Liver (tissue), 9 donors: ENCODE measurements around the gene THRA. TPM values are rescaled to one million over a fixed set of nuclear protein-coding genes. Genes with fewer than 3 reads are reported as not detected.

Experiments used
- DNase-seq: peaks from one replicate; pipeline ENCODE4 v3.0.0-alpha.2; 2017; ENCODE audit warnings: low spot score
- H3K27ac ChIP-seq, 2 donors: one replicate each; pipeline ENCODE4 v1.7.0; 2013; ENCODE audit warnings: inconsistent platforms in 2 of 2, low read length in 2 of 2, control low read depth in 1 of 2, low read depth in 1 of 2, mild to moderate bottlenecking in 1 of 2
- H3K27me3 ChIP-seq, 4 donors: one replicate each; pipeline versions ENCODE4 v1.6.1 to v1.7.0; 2013; ENCODE audit warnings: low read length in 3 of 4, inconsistent platforms in 1 of 4, mild to moderate bottlenecking in 1 of 4, moderate library complexity in 1 of 4; ENCODE audit not compliant: control insufficient read depth in 4 of 4, insufficient read depth in 4 of 4
- H3K36me3 ChIP-seq, 4 donors: one replicate each; pipeline versions ENCODE4 v1.6.1 to v1.7.0; 2013; ENCODE audit warnings: low read length in 3 of 4, mild to moderate bottlenecking in 3 of 4, low read depth in 1 of 4, moderate library complexity in 1 of 4; ENCODE audit not compliant: control insufficient read depth in 4 of 4, insufficient read depth in 3 of 4
- H3K4me1 ChIP-seq, 4 donors: one replicate each; pipeline versions ENCODE4 v1.6.1 to v1.7.0; 2013; ENCODE audit warnings: low read length in 3 of 4, mild to moderate bottlenecking in 3 of 4, moderate library complexity in 1 of 4; ENCODE audit not compliant: control insufficient read depth in 4 of 4, insufficient read depth in 4 of 4
- H3K4me3 ChIP-seq, 3 donors: one replicate each; pipeline versions ENCODE4 v1.6.1 to v1.7.0; 2013; ENCODE audit warnings: low read length in 3 of 3, control low read depth in 1 of 3, low read depth in 1 of 3, mild to moderate bottlenecking in 1 of 3
- H3K9ac ChIP-seq, 2 donors: one replicate each; pipeline ENCODE4 v1.7.0; 2013; ENCODE audit warnings: low read length in 2 of 2, mild to moderate bottlenecking in 2 of 2, moderate library complexity in 2 of 2, control low read depth in 1 of 2, low read depth in 1 of 2
- H3K9me3 ChIP-seq, 4 donors: one replicate each; pipeline versions ENCODE4 v1.6.1 to v1.7.0; 2013; ENCODE audit warnings: low read length in 3 of 4; ENCODE audit not compliant: control insufficient read depth in 4 of 4
- FOXA1 ChIP-seq: IDR thresholded peaks from 2 replicates; pipeline ENCODE4 v1.6.1; 2016; ENCODE audit warnings: antibody characterized with exemption
- FOXA2 ChIP-seq: IDR thresholded peaks from 2 replicates; pipeline ENCODE4 v1.6.1; 2016; ENCODE audit warnings: antibody characterized with exemption
- GABPA ChIP-seq, 2 donors: IDR thresholded peaks in 1 of 2; conservative IDR thresholded peaks in 1 of 2; 2 replicates each; pipeline ENCODE4 v1.6.1; 2016; ENCODE audit warnings: antibody characterized with exemption in 2 of 2, mild to moderate bottlenecking in 1 of 2, moderate library complexity in 1 of 2
- HNF4A ChIP-seq, 2 donors: conservative IDR thresholded peaks; 2 replicates each; pipeline ENCODE4 v1.6.1; 2016; ENCODE audit warnings: antibody characterized with exemption in 2 of 2, mild to moderate bottlenecking in 2 of 2
- HNF4G ChIP-seq: IDR thresholded peaks from 2 replicates; pipeline ENCODE4 v1.6.1; 2016; ENCODE audit warnings: antibody characterized with exemption
- JUND ChIP-seq, 2 donors: IDR thresholded peaks; 2 replicates each; pipeline ENCODE4 v1.6.1; 2016; ENCODE audit warnings: antibody characterized with exemption in 2 of 2
- NR2F2 ChIP-seq: IDR thresholded peaks from 2 replicates; pipeline ENCODE4 v1.6.1; 2016; ENCODE audit warnings: antibody characterized with exemption
- RAD21 ChIP-seq, 2 donors: IDR thresholded peaks; 2 replicates each; pipeline ENCODE4 v1.6.1; 2016; ENCODE audit warnings: antibody characterized with exemption in 2 of 2, mild to moderate bottlenecking in 2 of 2
- RXRA ChIP-seq, 2 donors: IDR thresholded peaks; 2 replicates each; pipeline ENCODE4 v1.6.1; 2017 to 2018; ENCODE audit warnings: antibody characterized with exemption in 2 of 2, mild to moderate bottlenecking in 1 of 2
- SP1 ChIP-seq: IDR thresholded peaks from 2 replicates; pipeline ENCODE4 v1.6.1; 2018; ENCODE audit warnings: antibody characterized with exemption, mild to moderate bottlenecking
- TAF1 ChIP-seq: conservative IDR thresholded peaks from 2 replicates; pipeline ENCODE4 v1.6.1; 2016; ENCODE audit warnings: antibody characterized with exemption, mild to moderate bottlenecking
- YY1 ChIP-seq: IDR thresholded peaks from 2 replicates; pipeline ENCODE4 v1.6.1; 2016; ENCODE audit warnings: antibody characterized with exemption, mild to moderate bottlenecking
- WGBS: extraction: QIAGEN DNeasy Blood & Tissue Kit; methylation state at CpG from one replicate; pipeline ENCODE4 v1.1.7; 2013; 5-methylcytosine and 5-hydroxymethylcytosine counted together
- polyA plus RNA-seq, 2 donors: library from polyadenylated mRNA; stranded (reverse) in 1 of 2; unstranded in 1 of 2; fragments of 200-250 nt in 1 of 2; fragments of >200 nt in 1 of 2; fragmentation: Nextera tagmentation in 1 of 2; extraction: Ambion mirVana in 1 of 2; gene quantifications; one replicate each; pipeline versions ENCODE4 v1.2.1 to v1.2.3, GENCODE V29; 2013 to 2015
- total RNA-seq, 2 donors: library from RNA; depleted of rRNA; stranded (reverse); fragments of >200 nt; gene quantifications; one replicate each; pipeline ENCODE4 v1.2.3, GENCODE V29; 2014
- TF ChIP-seq, protein P1 (sequence below): IDR thresholded peaks from 2 replicates; pipeline ENCODE4 v1.6.1; 2016; ENCODE audit warnings: antibody characterized with exemption
- TF ChIP-seq, protein P2 (sequence below): IDR thresholded peaks from 2 replicates; pipeline ENCODE4 v1.6.1; 2016; ENCODE audit warnings: antibody characterized with exemption, mild to moderate bottlenecking
- TF ChIP-seq, protein P3 (sequence below): IDR thresholded peaks from 2 replicates; pipeline ENCODE4 v1.6.1; 2016; ENCODE audit warnings: antibody characterized with exemption
- donor health status: healthy.
- donor health status: healthy.
- donor health status: healthy.
- donor health status: healthy.
- donor health status: healthy.

Gene THRA
- total and polyA plus RNA-seq, 4 donors = 3.2 to 10.3 (median 7.4) TPM

DNA sequence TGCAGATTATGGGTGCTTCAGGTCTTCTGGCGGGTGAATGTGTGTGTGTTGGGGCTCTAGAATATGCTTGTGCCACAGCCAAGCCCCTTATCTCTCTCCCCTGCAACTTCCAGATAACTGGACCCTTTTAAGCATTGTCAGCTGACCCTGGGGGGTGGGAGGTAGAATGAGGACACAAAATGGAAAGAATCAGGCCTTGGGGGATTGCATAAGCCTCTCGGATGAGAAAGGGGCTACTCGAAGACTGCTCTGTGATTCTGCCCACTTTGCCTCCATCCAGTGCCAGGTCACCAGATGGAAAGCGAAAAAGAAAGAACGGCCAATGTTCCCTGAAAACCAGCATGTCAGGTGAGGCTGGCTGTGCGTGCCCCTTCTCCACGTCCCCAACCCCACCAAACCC, 13.8 kb downstream of the THRA start:
- Histone ChIP-seq H3K4me3 (no peak overlapping the region), H3K27me3 (no peaks in the 10 kb centered on the region), H3K27ac (no peak overlapping the region), H3K36me3 (no peaks in the 10 kb centered on the region), H3K4me1 (peaks cover 25 to 46% (median 31%) of the 10 kb centered on the region in 4 donors), H3K9me3 (no peaks in the 10 kb centered on the region), H3K9ac (no peak overlapping the region)
- WGBS = 94% methylated on average over 7 of the region's 7 CpGs
- no peak for TF ChIP-seq RXRA (IDR thresholded peaks at IDR 0.05)
- no peak for TF ChIP-seq JUND (IDR thresholded peaks at IDR 0.05)
- TF ChIP-seq HNF4A (conservative IDR thresholded peaks at IDR 0.05) = no peak
- TF ChIP-seq TAF1 = no peak
- TF ChIP-seq FOXA2 = no peak
- TF ChIP-seq, protein P1, sequence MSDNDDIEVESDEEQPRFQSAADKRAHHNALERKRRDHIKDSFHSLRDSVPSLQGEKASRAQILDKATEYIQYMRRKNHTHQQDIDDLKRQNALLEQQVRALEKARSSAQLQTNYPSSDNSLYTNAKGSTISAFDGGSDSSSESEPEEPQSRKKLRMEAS = no peak
- TF ChIP-seq HNF4G = no peak
- no peak for TF ChIP-seq RAD21 (IDR thresholded peaks at IDR 0.05)
- TF ChIP-seq GABPA (IDR thresholded peaks at IDR 0.05 in 1 of 2, conservative IDR thresholded peaks at IDR 0.05 in 1 of 2) = no peak
- no peak for DNase-seq

DNA sequence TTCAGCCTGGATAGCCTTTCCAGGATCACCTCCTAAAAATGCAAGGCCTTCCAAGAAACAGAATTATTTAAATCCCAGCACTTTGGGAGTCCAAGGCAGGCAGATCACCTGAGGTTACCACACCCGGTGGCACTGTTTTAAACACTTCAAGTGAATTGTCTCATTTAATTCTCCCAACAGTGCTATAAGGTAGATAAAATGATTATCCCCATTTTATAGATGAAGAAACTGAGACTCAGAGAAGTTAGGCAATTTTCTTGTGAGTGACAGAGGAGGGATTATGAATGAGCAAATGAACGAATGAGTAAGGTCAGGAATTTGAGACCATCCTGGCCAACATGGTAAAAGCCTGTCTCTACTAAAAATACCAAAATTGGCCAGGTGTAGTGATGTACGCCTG, 16.8 kb downstream of the THRA start:
- Histone ChIP-seq H3K27ac (no peak overlapping the region), H3K4me3 (no peak overlapping the region), H3K27me3 (no peaks in the 10 kb centered on the region), H3K9ac (no peak overlapping the region), H3K4me1 (peaks cover 13 to 23% (median 18%) of the 10 kb centered on the region in 4 donors), H3K36me3 (peaks cover 0 to 3% (median 1%) of the 10 kb centered on the region in 4 donors), H3K9me3 (no peaks in the 10 kb centered on the region)
- TF ChIP-seq JUND (IDR thresholded peaks at IDR 0.05) (no peak), NR2F2 (no peak), YY1 (no peak), RAD21 (IDR thresholded peaks at IDR 0.05) (no peak), FOXA1 (no peak), HNF4A (conservative IDR thresholded peaks at IDR 0.05) (no peak), RXRA (IDR thresholded peaks at IDR 0.05) (no peak)
- TF ChIP-seq, protein P2, sequence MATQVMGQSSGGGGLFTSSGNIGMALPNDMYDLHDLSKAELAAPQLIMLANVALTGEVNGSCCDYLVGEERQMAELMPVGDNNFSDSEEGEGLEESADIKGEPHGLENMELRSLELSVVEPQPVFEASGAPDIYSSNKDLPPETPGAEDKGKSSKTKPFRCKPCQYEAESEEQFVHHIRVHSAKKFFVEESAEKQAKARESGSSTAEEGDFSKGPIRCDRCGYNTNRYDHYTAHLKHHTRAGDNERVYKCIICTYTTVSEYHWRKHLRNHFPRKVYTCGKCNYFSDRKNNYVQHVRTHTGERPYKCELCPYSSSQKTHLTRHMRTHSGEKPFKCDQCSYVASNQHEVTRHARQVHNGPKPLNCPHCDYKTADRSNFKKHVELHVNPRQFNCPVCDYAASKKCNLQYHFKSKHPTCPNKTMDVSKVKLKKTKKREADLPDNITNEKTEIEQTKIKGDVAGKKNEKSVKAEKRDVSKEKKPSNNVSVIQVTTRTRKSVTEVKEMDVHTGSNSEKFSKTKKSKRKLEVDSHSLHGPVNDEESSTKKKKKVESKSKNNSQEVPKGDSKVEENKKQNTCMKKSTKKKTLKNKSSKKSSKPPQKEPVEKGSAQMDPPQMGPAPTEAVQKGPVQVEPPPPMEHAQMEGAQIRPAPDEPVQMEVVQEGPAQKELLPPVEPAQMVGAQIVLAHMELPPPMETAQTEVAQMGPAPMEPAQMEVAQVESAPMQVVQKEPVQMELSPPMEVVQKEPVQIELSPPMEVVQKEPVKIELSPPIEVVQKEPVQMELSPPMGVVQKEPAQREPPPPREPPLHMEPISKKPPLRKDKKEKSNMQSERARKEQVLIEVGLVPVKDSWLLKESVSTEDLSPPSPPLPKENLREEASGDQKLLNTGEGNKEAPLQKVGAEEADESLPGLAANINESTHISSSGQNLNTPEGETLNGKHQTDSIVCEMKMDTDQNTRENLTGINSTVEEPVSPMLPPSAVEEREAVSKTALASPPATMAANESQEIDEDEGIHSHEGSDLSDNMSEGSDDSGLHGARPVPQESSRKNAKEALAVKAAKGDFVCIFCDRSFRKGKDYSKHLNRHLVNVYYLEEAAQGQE = no peak
- DNase-seq = no peak
- WGBS = 94% methylated on average over 3 of the region's 3 CpGs

DNA sequence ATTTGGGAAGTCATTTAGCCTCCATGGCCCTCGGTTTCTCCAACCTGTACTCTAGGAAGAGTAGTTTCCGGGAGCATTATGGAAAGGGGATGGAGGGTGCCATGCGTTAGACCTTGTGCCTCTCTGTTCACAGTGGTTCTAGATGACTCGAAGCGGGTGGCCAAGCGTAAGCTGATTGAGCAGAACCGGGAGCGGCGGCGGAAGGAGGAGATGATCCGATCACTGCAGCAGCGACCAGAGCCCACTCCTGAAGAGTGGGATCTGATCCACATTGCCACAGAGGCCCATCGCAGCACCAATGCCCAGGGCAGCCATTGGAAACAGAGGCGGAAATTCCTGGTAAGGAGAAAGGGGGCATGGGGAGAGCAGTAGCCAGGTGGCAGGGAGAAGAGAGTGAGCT, 21.7 kb downstream of the THRA start:
- WGBS = 94% methylated on average over 14 of the region's 14 CpGs
- TF ChIP-seq, protein P2 = no peak
- TF ChIP-seq YY1 = no peak
- no peak for TF ChIP-seq FOXA2
- TF ChIP-seq, protein P1 = no peak
- TF ChIP-seq, protein P3, sequence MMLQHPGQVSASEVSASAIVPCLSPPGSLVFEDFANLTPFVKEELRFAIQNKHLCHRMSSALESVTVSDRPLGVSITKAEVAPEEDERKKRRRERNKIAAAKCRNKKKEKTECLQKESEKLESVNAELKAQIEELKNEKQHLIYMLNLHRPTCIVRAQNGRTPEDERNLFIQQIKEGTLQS = no peak
- no peak for TF ChIP-seq SP1
- H3K4me1 ChIP-seq = no peaks in the 10 kb centered on the region
- no peaks in the 10 kb centered on the region for H3K27me3 ChIP-seq
- no peak overlapping the region for H3K9ac ChIP-seq
- no peak for DNase-seq
- peaks cover 1 to 19% (median 4%) of the 10 kb centered on the region in 4 donors for H3K36me3 ChIP-seq
- no peak overlapping the region for H3K4me3 ChIP-seq
- no peak overlapping the region for H3K27ac ChIP-seq
- H3K9me3 ChIP-seq = no peaks in the 10 kb centered on the region
